Ovary (tissue), 3 donors: ENCODE results near the gene OR2AJ1.

Experiments
- EP300 ChIP-seq: sonication (generic); formaldehyde crosslinking; IDR thresholded peaks from one replicate; pipeline ENCODE4 v1.6.1; 2017; ENCODE audit warnings: antibody characterized with exemption
- POLR2A ChIP-seq: fragments of 450-650 bp; IDR thresholded peaks from one replicate; pipeline ENCODE4 v1.6.1; 2017; ENCODE audit warnings: antibody characterized with exemption, mild to moderate bottlenecking, moderate library complexity
- TF ChIP-seq, protein P1 (sequence below), 3 donors: fragments of 450-650 bp in 2 of 3; fragments of 200-600 bp in 1 of 3; IDR thresholded peaks; one replicate each; pipeline versions ENCODE4 v1.5.1 to v1.8.0; 2016 to 2022; ENCODE audit warnings: antibody characterized with exemption in 3 of 3, mild to moderate bottlenecking in 1 of 3
- donor health status: DM: no; HTN: no; CAD: no.

DNA sequence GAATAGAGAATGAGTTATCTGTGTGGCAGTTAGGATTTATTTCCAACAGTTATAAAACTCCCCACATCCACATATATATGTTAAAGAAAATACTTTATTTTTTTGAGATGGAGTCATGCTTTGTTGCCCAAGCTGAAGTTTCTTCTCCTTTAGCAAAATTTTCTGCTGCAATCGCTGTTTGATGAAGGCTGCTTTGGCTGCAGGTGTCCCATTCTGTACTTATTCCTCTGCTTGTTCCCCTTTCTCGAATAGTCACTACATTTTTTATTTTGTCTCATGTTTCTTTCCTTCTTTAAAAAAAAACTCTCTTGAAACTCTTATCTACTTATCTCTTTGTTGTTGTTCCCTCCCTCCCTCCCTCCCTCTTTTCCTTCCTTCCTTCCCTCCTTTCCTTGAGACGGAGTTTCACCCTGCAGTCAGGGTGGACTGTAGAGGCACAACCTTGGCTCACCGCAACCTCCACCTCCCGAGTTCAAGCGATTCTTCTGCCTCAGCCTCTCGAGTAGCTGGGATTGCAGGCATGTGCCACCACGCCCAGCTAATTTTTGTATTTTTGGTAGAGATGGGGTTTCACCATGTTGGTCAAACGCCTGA, 18.7 kb upstream of the OR2AJ1 start:
- TF ChIP-seq, protein P1, sequence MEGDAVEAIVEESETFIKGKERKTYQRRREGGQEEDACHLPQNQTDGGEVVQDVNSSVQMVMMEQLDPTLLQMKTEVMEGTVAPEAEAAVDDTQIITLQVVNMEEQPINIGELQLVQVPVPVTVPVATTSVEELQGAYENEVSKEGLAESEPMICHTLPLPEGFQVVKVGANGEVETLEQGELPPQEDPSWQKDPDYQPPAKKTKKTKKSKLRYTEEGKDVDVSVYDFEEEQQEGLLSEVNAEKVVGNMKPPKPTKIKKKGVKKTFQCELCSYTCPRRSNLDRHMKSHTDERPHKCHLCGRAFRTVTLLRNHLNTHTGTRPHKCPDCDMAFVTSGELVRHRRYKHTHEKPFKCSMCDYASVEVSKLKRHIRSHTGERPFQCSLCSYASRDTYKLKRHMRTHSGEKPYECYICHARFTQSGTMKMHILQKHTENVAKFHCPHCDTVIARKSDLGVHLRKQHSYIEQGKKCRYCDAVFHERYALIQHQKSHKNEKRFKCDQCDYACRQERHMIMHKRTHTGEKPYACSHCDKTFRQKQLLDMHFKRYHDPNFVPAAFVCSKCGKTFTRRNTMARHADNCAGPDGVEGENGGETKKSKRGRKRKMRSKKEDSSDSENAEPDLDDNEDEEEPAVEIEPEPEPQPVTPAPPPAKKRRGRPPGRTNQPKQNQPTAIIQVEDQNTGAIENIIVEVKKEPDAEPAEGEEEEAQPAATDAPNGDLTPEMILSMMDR (IDR thresholded peaks at IDR 0.05) = no peak
- TF ChIP-seq POLR2A (no peak), EP300 (no peak)
